Loucy (cell line): Measurements from ENCODE around the gene CCDC186.

ENCODE experiments used
- H2AFZ ChIP-seq: fragments of 200-600 bp; sonication (generic); 2 replicates; pipeline ENCODE4 v1.6.0; 2016; ENCODE audit warnings: antibody characterized with exemption, mild to moderate bottlenecking, low read length, moderate library complexity
- H3F3A ChIP-seq: fragments of 200-600 bp; 2 replicates; pipeline ENCODE4 v1.6.0; 2016; ENCODE audit warnings: antibody characterized with exemption, low read depth, mild to moderate bottlenecking
- H3K27me3 ChIP-seq: fragments of 200-600 bp; sonication (generic); 2 replicates; pipeline ENCODE4 v1.6.1; 2014; ENCODE audit warnings: low read length, mild to moderate bottlenecking; ENCODE audit not compliant: insufficient read depth, poor library complexity, severe bottlenecking
- H3K36me3 ChIP-seq: fragments of 200-600 bp; sonication (generic); 2 replicates; pipeline ENCODE4 v1.6.1; 2016; ENCODE audit warnings: low read length; ENCODE audit not compliant: insufficient read depth
- H3K4me1 ChIP-seq: fragments of 200-600 bp; sonication (generic); 2 replicates; pipeline ENCODE4 v1.5.1; 2014; ENCODE audit warnings: low read length, mild to moderate bottlenecking; ENCODE audit not compliant: insufficient read depth, poor library complexity, severe bottlenecking
- H3K4me2 ChIP-seq: fragments of 200-600 bp; sonication (generic); 2 replicates; pipeline ENCODE4 v1.6.0; 2014; ENCODE audit warnings: antibody characterized with exemption, low read length, low read depth, mild to moderate bottlenecking; ENCODE audit not compliant: poor library complexity, severe bottlenecking
- H3K4me3 ChIP-seq: fragments of 200-600 bp; sonication (generic); 2 replicates; pipeline ENCODE4 v1.5.1; 2014; ENCODE audit warnings: low read length, mild to moderate bottlenecking, mixed read lengths; ENCODE audit not compliant: poor library complexity, severe bottlenecking
- H3K79me2 ChIP-seq: fragments of 200-600 bp; sonication (generic); 2 replicates; pipeline ENCODE4 v1.6.1; 2014; ENCODE audit warnings: low read length; ENCODE audit not compliant: insufficient read depth
- H3K9ac ChIP-seq: fragments of 200-600 bp; sonication (generic); 2 replicates; pipeline ENCODE4 v1.6.0; 2014; ENCODE audit warnings: mild to moderate bottlenecking, low read depth, low read length, moderate library complexity; ENCODE audit not compliant: poor library complexity, severe bottlenecking
- H3K9me2 ChIP-seq: fragments of 200-600 bp; sonication (generic); replicated peaks from 2 replicates; pipeline ENCODE4 v1.6.1; 2016; ENCODE audit warnings: low read depth, low read length, mixed read lengths
- H3K9me3 ChIP-seq: fragments of 200-600 bp; sonication (generic); 2 replicates; pipeline ENCODE4 v1.6.1; 2014; ENCODE audit warnings: mild to moderate bottlenecking, antibody characterized with exemption, low read length, low read depth; ENCODE audit not compliant: insufficient read depth
- H4K20me1 ChIP-seq: fragments of 200-600 bp; sonication (generic); 2 replicates; pipeline ENCODE4 v1.6.0; 2014; ENCODE audit warnings: antibody characterized with exemption, low read length, mild to moderate bottlenecking; ENCODE audit not compliant: insufficient read depth, poor library complexity, severe bottlenecking
- EZH2phosphoT487 ChIP-seq: fragments of 200-600 bp; IDR thresholded peaks from 2 replicates; pipeline ENCODE4 v1.6.1; 2018; ENCODE audit warnings: antibody characterized with exemption, mild to moderate bottlenecking, moderate library complexity, borderline replicate concordance
- TF ChIP-seq, protein P1 (sequence below): fragments of 200-600 bp; sonication (generic); conservative IDR thresholded peaks from 2 replicates; pipeline ENCODE4 v1.5.1; 2014; ENCODE audit warnings: mild to moderate bottlenecking, antibody characterized with exemption, low read length

Gene CCDC186

GRCh38 chr10:114184276-114184675, 10.3 kb upstream of the CCDC186 start:
- H2AFZ ChIP-seq, result no peak overlapping the region

DNA sequence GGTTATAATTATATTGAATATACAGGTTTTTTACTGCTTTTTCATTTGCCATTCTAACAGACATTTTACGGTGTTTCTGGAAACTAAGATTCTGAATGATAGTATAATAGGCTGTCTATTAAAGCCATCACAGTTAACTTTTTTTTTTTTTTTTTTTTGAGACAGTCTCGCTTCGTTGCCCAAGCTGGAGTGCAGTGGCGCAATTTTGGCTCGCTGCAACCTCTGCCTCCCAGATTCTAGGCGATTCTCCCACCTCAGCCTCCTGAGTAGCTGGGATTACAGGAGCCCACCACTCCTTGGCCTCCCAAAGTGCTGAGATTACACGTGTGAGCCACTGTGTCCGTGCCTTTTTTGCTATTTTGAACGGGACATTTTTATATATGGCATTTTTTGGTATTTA, 9.6 kb upstream of the CCDC186 start:
- peaks cover 20% of the 10 kb centered on the region for H3K27me3 ChIP-seq
- no peaks in the 10 kb centered on the region for H4K20me1 ChIP-seq
- no peaks in the 10 kb centered on the region for H3K9me3 ChIP-seq
- H3K9ac ChIP-seq, result no peak overlapping the region
- no peaks in the 10 kb centered on the region for H3F3A ChIP-seq
- no peaks in the 10 kb centered on the region for H3K79me2 ChIP-seq
- TF ChIP-seq, protein P1, sequence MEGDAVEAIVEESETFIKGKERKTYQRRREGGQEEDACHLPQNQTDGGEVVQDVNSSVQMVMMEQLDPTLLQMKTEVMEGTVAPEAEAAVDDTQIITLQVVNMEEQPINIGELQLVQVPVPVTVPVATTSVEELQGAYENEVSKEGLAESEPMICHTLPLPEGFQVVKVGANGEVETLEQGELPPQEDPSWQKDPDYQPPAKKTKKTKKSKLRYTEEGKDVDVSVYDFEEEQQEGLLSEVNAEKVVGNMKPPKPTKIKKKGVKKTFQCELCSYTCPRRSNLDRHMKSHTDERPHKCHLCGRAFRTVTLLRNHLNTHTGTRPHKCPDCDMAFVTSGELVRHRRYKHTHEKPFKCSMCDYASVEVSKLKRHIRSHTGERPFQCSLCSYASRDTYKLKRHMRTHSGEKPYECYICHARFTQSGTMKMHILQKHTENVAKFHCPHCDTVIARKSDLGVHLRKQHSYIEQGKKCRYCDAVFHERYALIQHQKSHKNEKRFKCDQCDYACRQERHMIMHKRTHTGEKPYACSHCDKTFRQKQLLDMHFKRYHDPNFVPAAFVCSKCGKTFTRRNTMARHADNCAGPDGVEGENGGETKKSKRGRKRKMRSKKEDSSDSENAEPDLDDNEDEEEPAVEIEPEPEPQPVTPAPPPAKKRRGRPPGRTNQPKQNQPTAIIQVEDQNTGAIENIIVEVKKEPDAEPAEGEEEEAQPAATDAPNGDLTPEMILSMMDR, result no peak
- no peak for TF ChIP-seq EZH2phosphoT487
- no peaks in the 10 kb centered on the region for H3K4me1 ChIP-seq
- no peak overlapping the region for H2AFZ ChIP-seq
- H3K9me2 ChIP-seq, result no peaks in the 10 kb centered on the region
- H3K36me3 ChIP-seq, result no peaks in the 10 kb centered on the region
- H3K4me2 ChIP-seq, result no peak overlapping the region
- no peak overlapping the region for H3K4me3 ChIP-seq

More at GRCh38 chr10:114184276-114184675, 10.3 kb upstream of the CCDC186 start:
- H3F3A ChIP-seq, result no peaks in the 10 kb centered on the region
- no peak overlapping the region for H3K4me2 ChIP-seq
- H4K20me1 ChIP-seq, result no peaks in the 10 kb centered on the region
- H3K9me2 ChIP-seq, result no peaks in the 10 kb centered on the region
- TF ChIP-seq, protein P1, result no peak
- no peak for TF ChIP-seq EZH2phosphoT487
- no peaks in the 10 kb centered on the region for H3K4me1 ChIP-seq
- H3K9ac ChIP-seq, result no peak overlapping the region
- no peaks in the 10 kb centered on the region for H3K79me2 ChIP-seq
- H3K9me3 ChIP-seq, result no peaks in the 10 kb centered on the region
- peaks cover 26% of the 10 kb centered on the region for H3K27me3 ChIP-seq
- H3K36me3 ChIP-seq, result no peaks in the 10 kb centered on the region
- H3K4me3 ChIP-seq, result no peak overlapping the region

GRCh38 chr10:114181971-114182370, 8.0 kb upstream of the CCDC186 start:
- no peaks in the 10 kb centered on the region for H3F3A ChIP-seq
- TF ChIP-seq EZH2phosphoT487, result no peak
- TF ChIP-seq, protein P1, result no peak
- H3K9me3 ChIP-seq, result no peaks in the 10 kb centered on the region
- H3K9ac ChIP-seq, result no peak overlapping the region
- H4K20me1 ChIP-seq, result no peaks in the 10 kb centered on the region
- H3K4me2 ChIP-seq, result no peak overlapping the region
- peaks cover 6% of the 10 kb centered on the region for H3K27me3 ChIP-seq
- H2AFZ ChIP-seq, result no peak overlapping the region
- no peaks in the 10 kb centered on the region for H3K4me1 ChIP-seq
- H3K36me3 ChIP-seq, result no peaks in the 10 kb centered on the region
- no peaks in the 10 kb centered on the region for H3K9me2 ChIP-seq
- no peaks in the 10 kb centered on the region for H3K79me2 ChIP-seq
- no peak overlapping the region for H3K4me3 ChIP-seq
